ENCODE results near the gene KLF7. TPM values are rescaled to one million over a fixed set of nuclear protein-coding genes. Genes with fewer than 3 reads are reported as not detected.

Gene KLF7
- total and polyA plus RNA-seq, 4 experiments from 2014 or later = 14.1 to 47.1 (median 31.4) TPM

GRCh38 chr2:207123335-207123744 lies 42.4 kb downstream of the KLF7 start:
- H3K4me3 Mint-ChIP-seq = peak overlapping the region in 1 of 8 donors; percentile 9
- Histone ChIP-seq H3K4me3 (ENCODE audit: low read length in 2 of 2) (no peak overlapping the region), H3K36me3 (ENCODE audit: insufficient read depth, low read length) (no peaks in the 10 kb centered on the region), H3K4me1 (ENCODE audit: insufficient read depth, low read length) (no peaks in the 10 kb centered on the region), H3K9me3 (ENCODE audit: control insufficient read depth in 1 of 2, low read length in 2 of 2) (no peaks in the 10 kb centered on the region), H3K27ac (ENCODE audit: low read depth, low read length) (no peak overlapping the region), H3K27me3 (ENCODE audit: insufficient read depth, low read length) (no peaks in the 10 kb centered on the region)
- H3K27me3 Mint-ChIP-seq = no peaks in the 10 kb centered on the region
- peaks cover 16 to 47% (median 23%) of the 10 kb centered on the region in 4 donors for H3K4me1 Mint-ChIP-seq
- intact Hi-C loops (cut with micrococcal nuclease) = no loop called here
- DNase-seq = peak in 1 of 5 donors; percentile 51
- POLR2A ChIA-PET (ENCODE audit: partially characterized antibody) = no interaction called here
- H3K27ac Mint-ChIP-seq = no peak overlapping the region
- CTCF ChIA-PET (ENCODE audit: partially characterized antibody) = interaction anchor here (1.0 to 1.1 kb wide), 2 partner anchors 19 to 43 kb away, joined by 3 read pairs; partner anchors contain the start of gene KLF7
- H3K36me3 Mint-ChIP-seq = peaks cover 26 to 50% of the 10 kb centered on the region in 2 donors
- H3K9me3 Mint-ChIP-seq = no peaks in the 10 kb centered on the region

GRCh38 chr2:207122651-207123334 lies 43.0 kb downstream of the KLF7 start:
- Mint-ChIP-seq H3K36me3 (peaks cover 28 to 48% of the 10 kb centered on the region in 2 donors), H3K27me3 (no peaks in the 10 kb centered on the region), H3K4me3 (no peak overlapping the region), H3K4me1 (peaks cover 14 to 49% (median 23%) of the 10 kb centered on the region in 4 donors), H3K9me3 (no peaks in the 10 kb centered on the region), H3K27ac (peak overlapping the region in 2 of 7 donors; percentile 15 to 64)
- Histone ChIP-seq H3K4me1 (ENCODE audit: insufficient read depth, low read length) (no peaks in the 10 kb centered on the region), H3K9me3 (ENCODE audit: control insufficient read depth in 1 of 2, low read length in 2 of 2) (no peaks in the 10 kb centered on the region), H3K27me3 (ENCODE audit: insufficient read depth, low read length) (no peaks in the 10 kb centered on the region), H3K27ac (ENCODE audit: low read depth, low read length) (no peak overlapping the region), H3K36me3 (ENCODE audit: insufficient read depth, low read length) (no peaks in the 10 kb centered on the region), H3K4me3 (ENCODE audit: low read length in 2 of 2) (no peak overlapping the region)
- ChIA-PET CTCF (ENCODE audit: partially characterized antibody) (interaction anchor here (1.0 kb wide), 1 partner anchor 43 kb away, joined by 3 read pairs; the partner anchor contains the start of gene KLF7), POLR2A (ENCODE audit: partially characterized antibody) (no interaction called here)
- DNase-seq = no peak
- intact Hi-C loops (cut with micrococcal nuclease) = no loop called here

- CTCF ChIA-PET (ENCODE audit: partially characterized antibody) = no interaction called here
- intact Hi-C loops (cut with micrococcal nuclease) = no loop called here
- Histone ChIP-seq H3K27ac (ENCODE audit: low read depth, low read length) (no peak overlapping the region), H3K27me3 (ENCODE audit: insufficient read depth, low read length) (no peaks in the 10 kb centered on the region), H3K4me3 (ENCODE audit: low read length in 2 of 2) (no peak overlapping the region), H3K4me1 (ENCODE audit: insufficient read depth, low read length) (no peaks in the 10 kb centered on the region), H3K36me3 (ENCODE audit: insufficient read depth, low read length) (no peaks in the 10 kb centered on the region), H3K9me3 (ENCODE audit: control insufficient read depth in 1 of 2, low read length in 2 of 2) (no peaks in the 10 kb centered on the region)
- DNase-seq = no peak
- Mint-ChIP-seq H3K9me3 (no peaks in the 10 kb centered on the region), H3K4me3 (no peak overlapping the region), H3K4me1 (peaks cover 10 to 54% (median 19%) of the 10 kb centered on the region in 4 donors), H3K36me3 (peaks cover 26 to 46% of the 10 kb centered on the region in 2 donors), H3K27ac (no peak overlapping the region), H3K27me3 (no peaks in the 10 kb centered on the region)
- POLR2A ChIA-PET (ENCODE audit: partially characterized antibody) = no interaction called here
Measured at GRCh38 chr2:207121784-207122183, 44.0 kb downstream of the KLF7 start.

GRCh38 chr2:207119048-207119447 lies 46.7 kb downstream of the KLF7 start:
- H3K27ac Mint-ChIP-seq = no peak overlapping the region
- Histone ChIP-seq H3K27me3 (ENCODE audit: insufficient read depth, low read length) (no peaks in the 10 kb centered on the region), H3K36me3 (ENCODE audit: insufficient read depth, low read length) (no peaks in the 10 kb centered on the region), H3K4me3 (ENCODE audit: low read length in 2 of 2) (no peak overlapping the region), H3K27ac (ENCODE audit: low read depth, low read length) (no peak overlapping the region), H3K4me1 (ENCODE audit: insufficient read depth, low read length) (no peaks in the 10 kb centered on the region), H3K9me3 (ENCODE audit: control insufficient read depth in 1 of 2, low read length in 2 of 2) (no peaks in the 10 kb centered on the region)
- ChIA-PET CTCF (ENCODE audit: partially characterized antibody) (no interaction called here), POLR2A (ENCODE audit: partially characterized antibody) (no interaction called here)
- no peaks in the 10 kb centered on the region for H3K27me3 Mint-ChIP-seq
- no peaks in the 10 kb centered on the region for H3K9me3 Mint-ChIP-seq
- intact Hi-C loops (cut with micrococcal nuclease) = loop anchor here (10.0 kb wide), 1 partner anchor 46 kb away; the partner anchor contains the start of gene KLF7
- peaks cover 5 to 40% (median 12%) of the 10 kb centered on the region in 4 donors for H3K4me1 Mint-ChIP-seq
- DNase-seq = no peak
- H3K4me3 Mint-ChIP-seq = no peak overlapping the region
- peaks cover 22 to 42% of the 10 kb centered on the region in 2 donors for H3K36me3 Mint-ChIP-seq

GRCh38 chr2:207117668-207118067 lies 48.1 kb downstream of the KLF7 start:
- Mint-ChIP-seq H3K4me3 (no peak overlapping the region), H3K27ac (peak overlapping the region in 1 of 7 donors; percentile 84)

GRCh38 chr2:207115715-207116364 lies 49.9 kb downstream of the KLF7 start:
- peaks cover 4 to 23% (median 6%) of the 10 kb centered on the region in 4 donors for H3K4me1 Mint-ChIP-seq
- intact Hi-C loops (cut with micrococcal nuclease) = loop anchor here (10.0 kb wide), 1 partner anchor 49 kb away; the partner anchor contains the start of gene KLF7
- no peaks in the 10 kb centered on the region for H3K9me3 ChIP-seq (ENCODE audit: control insufficient read depth in 1 of 2, low read length in 2 of 2)
- POLR2A ChIA-PET (ENCODE audit: partially characterized antibody) = interaction anchor here (1.6 kb wide), 1 partner anchor 50 kb away, joined by 6 read pairs; the partner anchor contains the start of gene KLF7
- DNase-seq = no peak
- no peak overlapping the region for H3K27ac Mint-ChIP-seq
- CTCF ChIA-PET (ENCODE audit: partially characterized antibody) = interaction anchor here (2.1 kb wide), 1 partner anchor 10 kb away, joined by 5 read pairs; no protein-coding TSS in a partner anchor
- peaks cover 3 to 17% of the 10 kb centered on the region in 2 donors for H3K36me3 Mint-ChIP-seq
- H3K4me3 ChIP-seq (ENCODE audit: low read length in 2 of 2) = no peak overlapping the region
- H3K4me3 Mint-ChIP-seq = no peak overlapping the region
- H3K9me3 Mint-ChIP-seq = no peaks in the 10 kb centered on the region
- H3K27me3 ChIP-seq (ENCODE audit: insufficient read depth, low read length) = no peaks in the 10 kb centered on the region
- no peaks in the 10 kb centered on the region for H3K27me3 Mint-ChIP-seq
- H3K27ac ChIP-seq (ENCODE audit: low read depth, low read length) = no peak overlapping the region
- H3K4me1 ChIP-seq (ENCODE audit: insufficient read depth, low read length) = no peaks in the 10 kb centered on the region
- no peaks in the 10 kb centered on the region for H3K36me3 ChIP-seq (ENCODE audit: insufficient read depth, low read length)

More at GRCh38 chr2:207117668-207118067, 48.1 kb downstream of the KLF7 start:
- POLR2A ChIA-PET (ENCODE audit: partially characterized antibody) = no interaction called here
- no peaks in the 10 kb centered on the region for H3K9me3 Mint-ChIP-seq
- peaks cover 9 to 33% of the 10 kb centered on the region in 2 donors for H3K36me3 Mint-ChIP-seq
- Histone ChIP-seq H3K4me1 (ENCODE audit: insufficient read depth, low read length) (no peaks in the 10 kb centered on the region), H3K9me3 (ENCODE audit: control insufficient read depth in 1 of 2, low read length in 2 of 2) (no peaks in the 10 kb centered on the region), H3K36me3 (ENCODE audit: insufficient read depth, low read length) (no peaks in the 10 kb centered on the region), H3K27ac (ENCODE audit: low read depth, low read length) (no peak overlapping the region), H3K4me3 (ENCODE audit: low read length in 2 of 2) (no peak overlapping the region), H3K27me3 (ENCODE audit: insufficient read depth, low read length) (no peaks in the 10 kb centered on the region)
- CTCF ChIA-PET (ENCODE audit: partially characterized antibody) = no interaction called here
- intact Hi-C loops (cut with micrococcal nuclease) = loop anchor here (10.0 kb wide), 1 partner anchor 47 kb away; the partner anchor contains the start of gene KLF7
- H3K27me3 Mint-ChIP-seq = no peaks in the 10 kb centered on the region
- no peak for DNase-seq
- H3K4me1 Mint-ChIP-seq = peaks cover 2 to 33% (median 7%) of the 10 kb centered on the region in 4 donors

- Histone ChIP-seq H3K36me3 (ENCODE audit: insufficient read depth, low read length) (no peaks in the 10 kb centered on the region), H3K4me3 (ENCODE audit: low read length in 2 of 2) (no peak overlapping the region), H3K9me3 (ENCODE audit: control insufficient read depth in 1 of 2, low read length in 2 of 2) (no peaks in the 10 kb centered on the region), H3K27me3 (ENCODE audit: insufficient read depth, low read length) (no peaks in the 10 kb centered on the region), H3K27ac (ENCODE audit: low read depth, low read length) (no peak overlapping the region), H3K4me1 (ENCODE audit: insufficient read depth, low read length) (no peaks in the 10 kb centered on the region)
- H3K4me1 Mint-ChIP-seq = peaks cover 4 to 18% (median 5%) of the 10 kb centered on the region in 4 donors
- ChIA-PET POLR2A (ENCODE audit: partially characterized antibody) (interaction anchor here (1.7 kb wide), 1 partner anchor 29 kb away, joined by 6 read pairs; no protein-coding TSS in a partner anchor), CTCF (ENCODE audit: partially characterized antibody) (no interaction called here)
- H3K27ac Mint-ChIP-seq = no peak overlapping the region
- H3K4me3 Mint-ChIP-seq = no peak overlapping the region
- H3K9me3 Mint-ChIP-seq = no peaks in the 10 kb centered on the region
- no peak for DNase-seq
- intact Hi-C loops (cut with micrococcal nuclease) = loop anchor here (10.0 kb wide), 1 partner anchor 51 kb away; the partner anchor contains the start of gene KLF7
- peaks cover 3 to 8% of the 10 kb centered on the region in 2 donors for H3K36me3 Mint-ChIP-seq
- no peaks in the 10 kb centered on the region for H3K27me3 Mint-ChIP-seq
Measured at GRCh38 chr2:207113414-207113813, 52.3 kb downstream of the KLF7 start.

Data from CD4-positive, alpha-beta memory T cell (primary cell).